Stimulated activated naive B cell treated with anti-CD40 and anti-IgM and Interleukin-4, amounts not matched to agents 10 μg/mL and 1 μg/mL and 100 μg/mL, for 72 hours (primary cell): ENCODE measurements around the gene PHLDA2.

Source experiments
- ATAC-seq, 2 donors: fragments of 150-1000 bp; cut with Tn5 transposase; replicated peaks; 2 replicates each; pipeline ENCODE4 v1.10.0; 2021; ENCODE audit warnings: moderate library complexity in 1 of 2
- DNase-seq: peaks from one replicate; pipeline ENCODE4 v3.0.0; 2021
- H3K27ac Mint-ChIP-seq: one replicate; pipeline ENCODE4 v1.8.0; 2022; ENCODE audit warnings: mild to moderate bottlenecking, mixed read lengths
- H3K27me3 Mint-ChIP-seq, 2 donors: one replicate each; pipeline ENCODE4 v1.8.0; 2022; ENCODE audit warnings: mixed read lengths in 2 of 2
- H3K36me3 Mint-ChIP-seq, 2 donors: one replicate each; pipeline ENCODE4 v1.8.0; 2022; ENCODE audit warnings: mixed read lengths in 2 of 2, mild to moderate bottlenecking in 1 of 2
- H3K4me1 Mint-ChIP-seq, 2 donors: one replicate each; pipeline ENCODE4 v1.8.0; 2022; ENCODE audit warnings: mixed read lengths in 2 of 2, mild to moderate bottlenecking in 1 of 2
- H3K4me3 Mint-ChIP-seq, 2 donors: one replicate each; pipeline ENCODE4 v1.8.0; 2022; ENCODE audit warnings: mild to moderate bottlenecking in 2 of 2, mixed read lengths in 2 of 2, moderate library complexity in 1 of 2
- H3K9me3 Mint-ChIP-seq, 2 donors: one replicate each; pipeline ENCODE4 v1.8.0; 2022; ENCODE audit warnings: mixed read lengths in 2 of 2, mild to moderate bottlenecking in 1 of 2

Gene PHLDA2

DNA sequence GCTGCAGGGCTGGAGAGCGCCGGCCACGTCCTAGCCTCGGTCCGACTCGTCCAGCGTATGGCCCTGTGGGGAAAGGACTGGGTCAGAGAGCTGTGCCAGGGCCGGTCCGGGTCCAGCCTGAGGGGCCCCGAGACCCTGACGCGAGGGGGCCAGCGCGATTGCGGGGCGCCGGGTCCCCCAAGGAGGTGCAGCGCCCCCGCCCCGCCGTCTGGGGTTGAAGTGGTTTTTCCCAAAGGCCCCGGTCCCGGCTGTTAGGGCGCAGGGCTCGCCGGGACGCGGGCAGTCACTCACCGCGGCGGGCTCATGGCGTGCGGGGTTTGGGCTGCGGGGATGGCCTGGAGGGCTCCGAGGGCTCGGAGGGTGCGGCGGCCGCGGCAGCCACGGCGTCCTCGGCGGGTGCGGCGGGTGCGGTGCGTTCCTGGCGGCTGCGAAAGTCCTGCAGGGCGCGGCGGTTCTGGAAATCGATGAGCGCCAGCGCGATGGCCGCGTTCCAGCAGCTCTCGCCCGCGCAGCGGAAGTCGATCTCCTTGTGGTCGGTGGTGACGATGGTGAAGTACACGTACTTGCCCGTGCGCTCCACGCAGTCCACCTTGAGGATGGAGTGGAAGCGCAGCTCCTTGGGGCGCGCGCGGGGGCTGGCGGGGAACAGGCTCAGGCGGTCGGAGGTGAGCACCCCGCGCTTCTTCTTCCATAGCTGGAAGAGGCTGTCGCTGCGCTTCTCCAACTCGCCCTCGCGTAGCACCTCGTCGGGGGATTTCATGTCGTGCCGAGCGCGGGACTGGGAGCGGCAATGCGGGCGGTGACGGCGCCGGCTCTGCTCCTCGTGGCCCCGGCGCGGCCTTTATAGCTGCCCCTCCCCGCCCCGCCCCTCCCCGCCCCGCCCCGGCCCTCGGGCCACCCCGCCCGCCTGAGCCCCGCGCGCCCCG lies at the start of gene PHLDA2:
TSS of gene PHLDA2 (minus strand) at position 816 of the 926 bp plus-strand sequence. CDS start at position 760, 56 bp downstream.
- DNase-seq (peak; percentile 29), ATAC-seq (peak; percentile 28 to 36)
- peaks cover 17 to 46% of the 10 kb centered on the region in 2 donors for H3K4me1 Mint-ChIP-seq
- H3K9me3 Mint-ChIP-seq: no peaks in the 10 kb centered on the region
- H3K4me3 Mint-ChIP-seq: peak within 1 kb of the TSS; percentile 84 to 86
- peak within 1 kb of the TSS; percentile 91 for H3K27ac Mint-ChIP-seq
- no peaks in the 10 kb centered on the region for H3K36me3 Mint-ChIP-seq
- peaks cover 39 to 67% of the 10 kb centered on the region in 2 donors for H3K27me3 Mint-ChIP-seq

GRCh38 chr11:2977113-2977512 lies 47.9 kb upstream of the PHLDA2 start:
- Mint-ChIP-seq H3K36me3 (peaks cover 29 to 41% of the 10 kb centered on the region in 2 donors), H3K27ac (no peak overlapping the region), H3K27me3 (no peaks in the 10 kb centered on the region)

GRCh38 chr11:2976294-2977063 lies 47.3 kb upstream of the PHLDA2 start:
- Mint-ChIP-seq H3K36me3 (peaks cover 27 to 37% of the 10 kb centered on the region in 2 donors), H3K27ac (peak overlapping the region; percentile 42)
- peak; percentile 60 to 84 for ATAC-seq

More at GRCh38 chr11:2977113-2977512, 47.9 kb upstream of the PHLDA2 start:
- DNase-seq: no peak
- peaks cover 12 to 25% of the 10 kb centered on the region in 2 donors for H3K4me1 Mint-ChIP-seq
- no peak for ATAC-seq
- no peaks in the 10 kb centered on the region for H3K9me3 Mint-ChIP-seq
- H3K4me3 Mint-ChIP-seq: no peak overlapping the region

DNA sequence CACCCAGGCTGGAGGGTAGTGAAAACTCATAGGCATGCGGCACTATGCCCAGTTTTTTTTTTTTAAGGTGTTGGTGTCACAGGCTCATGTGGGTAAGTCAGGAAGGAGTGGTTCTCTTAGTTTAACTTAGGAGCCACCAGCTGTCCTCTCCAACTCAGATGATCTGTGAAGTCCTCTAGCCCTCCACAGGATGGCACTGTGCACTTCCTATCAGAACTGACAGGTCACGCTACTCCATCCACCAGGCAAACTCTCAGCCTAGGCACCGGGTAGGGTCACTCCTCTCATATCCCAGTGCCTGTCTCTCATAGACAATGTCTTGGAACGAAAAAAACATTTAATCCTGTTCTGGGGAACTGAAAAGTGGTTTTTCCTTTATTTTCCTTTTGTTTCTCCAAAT lies 46.4 kb upstream of the PHLDA2 start:
- Mint-ChIP-seq H3K4me3 (no peak overlapping the region), H3K4me1 (peaks cover 10 to 19% of the 10 kb centered on the region in 2 donors), H3K36me3 (peaks cover 30 to 43% of the 10 kb centered on the region in 2 donors), H3K27me3 (no peaks in the 10 kb centered on the region), H3K27ac (no peak overlapping the region), H3K9me3 (no peaks in the 10 kb centered on the region)
- ATAC-seq: peak; percentile 79 to 87
- DNase-seq: no peak

More at GRCh38 chr11:2976294-2977063, 47.3 kb upstream of the PHLDA2 start:
- peaks cover 10 to 19% of the 10 kb centered on the region in 2 donors for H3K4me1 Mint-ChIP-seq
- no peak overlapping the region for H3K4me3 Mint-ChIP-seq
- no peak for DNase-seq
- no peaks in the 10 kb centered on the region for H3K9me3 Mint-ChIP-seq
- H3K27me3 Mint-ChIP-seq: no peaks in the 10 kb centered on the region

- ATAC-seq: no peak
- Mint-ChIP-seq H3K9me3 (no peaks in the 10 kb centered on the region), H3K36me3 (peaks cover 40 to 55% of the 10 kb centered on the region in 2 donors), H3K27me3 (no peaks in the 10 kb centered on the region), H3K27ac (no peak overlapping the region), H3K4me1 (peaks cover 10 to 19% of the 10 kb centered on the region in 2 donors), H3K4me3 (no peak overlapping the region)
- DNase-seq: no peak
Measured at GRCh38 chr11:2974272-2974671, 45.1 kb upstream of the PHLDA2 start.

DNA sequence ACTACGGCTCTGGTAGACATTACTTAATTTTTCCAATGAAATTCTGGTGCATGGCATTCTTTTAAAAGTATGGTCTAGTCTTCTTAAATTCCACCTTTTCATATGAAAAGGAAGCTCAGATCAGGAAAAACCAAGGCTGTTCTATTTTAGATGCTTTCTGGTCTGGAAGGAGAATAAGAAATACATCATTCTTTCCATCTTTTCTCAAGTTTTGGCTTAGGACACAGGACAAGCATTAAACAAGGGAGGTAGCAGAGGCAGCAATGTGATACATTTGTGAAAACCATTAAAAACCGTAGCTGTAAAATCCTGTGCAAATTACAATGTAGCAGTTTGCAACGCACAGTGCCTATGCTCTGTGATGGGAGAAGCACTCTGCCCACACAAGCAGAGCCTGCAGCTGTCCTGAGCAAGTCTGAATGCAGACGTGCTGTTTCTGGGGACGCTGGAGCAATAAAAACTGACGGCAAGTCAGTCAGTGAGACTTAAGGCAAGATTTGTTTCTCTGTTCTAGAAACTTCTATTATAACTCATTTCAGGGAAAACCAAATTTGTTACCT lies 39.2 kb upstream of the PHLDA2 start:
- no peaks in the 10 kb centered on the region for H3K27me3 Mint-ChIP-seq
- H3K36me3 Mint-ChIP-seq: peaks cover 42 to 69% of the 10 kb centered on the region in 2 donors
- ATAC-seq (no peak), DNase-seq (no peak)
- no peak overlapping the region for H3K4me3 Mint-ChIP-seq
- no peak overlapping the region for H3K27ac Mint-ChIP-seq
- peaks cover 4 to 15% of the 10 kb centered on the region in 2 donors for H3K4me1 Mint-ChIP-seq
- H3K9me3 Mint-ChIP-seq: no peaks in the 10 kb centered on the region

DNA sequence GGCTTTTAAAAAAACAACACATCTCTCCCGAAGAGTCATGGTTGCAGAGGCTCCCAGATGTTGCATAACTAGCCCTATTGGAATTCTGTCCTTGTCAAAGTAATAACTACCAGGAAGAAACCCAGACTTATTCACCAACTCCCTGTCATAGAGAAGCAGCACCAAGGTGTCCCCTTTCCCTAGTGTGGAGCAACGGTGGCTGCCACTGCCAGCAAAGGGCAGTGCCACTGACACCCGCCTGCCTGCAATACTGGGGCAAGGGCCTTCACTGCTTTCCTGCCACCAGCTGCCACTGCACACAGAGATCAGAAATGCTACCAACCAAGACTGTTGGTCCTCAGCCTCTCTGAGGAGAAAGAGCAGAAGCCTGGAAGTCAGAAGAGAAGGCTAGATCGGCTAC lies 35.6 kb upstream of the PHLDA2 start:
- peaks cover 60 to 82% of the 10 kb centered on the region in 2 donors for H3K36me3 Mint-ChIP-seq
- DNase-seq (no peak), ATAC-seq (no peak)
- H3K9me3 Mint-ChIP-seq: no peaks in the 10 kb centered on the region
- H3K4me1 Mint-ChIP-seq: peaks cover 22 to 43% of the 10 kb centered on the region in 2 donors
- H3K27me3 Mint-ChIP-seq: no peaks in the 10 kb centered on the region
- H3K4me3 Mint-ChIP-seq: no peak overlapping the region
- H3K27ac Mint-ChIP-seq: peak overlapping the region; percentile 78

GRCh38 chr11:2963761-2964160 lies 34.5 kb upstream of the PHLDA2 start:
- no peaks in the 10 kb centered on the region for H3K9me3 Mint-ChIP-seq
- H3K4me1 Mint-ChIP-seq: peaks cover 22 to 43% of the 10 kb centered on the region in 2 donors
- DNase-seq (no peak), ATAC-seq (no peak)
- H3K36me3 Mint-ChIP-seq: peaks cover 55 to 77% of the 10 kb centered on the region in 2 donors
- peak overlapping the region; percentile 65 for H3K27ac Mint-ChIP-seq
- H3K4me3 Mint-ChIP-seq: no peak overlapping the region
- no peaks in the 10 kb centered on the region for H3K27me3 Mint-ChIP-seq

GRCh38 chr11:2963112-2963754 lies 34.0 kb upstream of the PHLDA2 start:
- H3K36me3 Mint-ChIP-seq: peaks cover 57 to 75% of the 10 kb centered on the region in 2 donors
- no peaks in the 10 kb centered on the region for H3K27me3 Mint-ChIP-seq
- ATAC-seq (no peak), DNase-seq (no peak)
- H3K27ac Mint-ChIP-seq: peak overlapping the region; percentile 65
- H3K4me3 Mint-ChIP-seq: no peak overlapping the region
- H3K9me3 Mint-ChIP-seq: no peaks in the 10 kb centered on the region
- peaks cover 22 to 43% of the 10 kb centered on the region in 2 donors for H3K4me1 Mint-ChIP-seq

GRCh38 chr11:2961080-2961479 lies 31.9 kb upstream of the PHLDA2 start:
- Mint-ChIP-seq H3K9me3 (no peaks in the 10 kb centered on the region), H3K27me3 (no peaks in the 10 kb centered on the region), H3K4me3 (no peak overlapping the region), H3K27ac (no peak overlapping the region), H3K36me3 (peaks cover 55 to 68% of the 10 kb centered on the region in 2 donors), H3K4me1 (peaks cover 22 to 36% of the 10 kb centered on the region in 2 donors)
- ATAC-seq (peak in 1 of 2 donors; percentile 14), DNase-seq (no peak)

DNA sequence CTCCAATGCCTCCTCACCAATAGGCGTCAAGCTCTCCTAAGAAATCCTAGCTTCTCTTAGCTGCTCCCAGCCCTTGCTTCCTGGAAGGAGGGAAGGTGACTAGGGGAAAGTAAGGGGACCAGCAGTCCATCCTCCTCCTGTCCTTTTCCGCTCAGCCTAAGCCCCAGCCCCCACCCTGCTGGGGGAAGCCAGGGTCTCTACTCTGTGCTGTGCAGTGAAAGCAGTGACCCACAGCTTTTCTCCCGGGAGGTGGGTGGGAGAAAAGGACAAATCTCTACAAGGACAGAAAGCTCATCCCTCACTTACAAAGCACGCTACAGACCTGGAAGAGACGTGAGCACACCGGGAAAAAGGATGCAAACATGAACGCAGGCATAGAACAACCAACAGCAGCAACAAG lies 30.9 kb upstream of the PHLDA2 start:
- H3K9me3 Mint-ChIP-seq: no peaks in the 10 kb centered on the region
- no peak overlapping the region for H3K27ac Mint-ChIP-seq

DNA sequence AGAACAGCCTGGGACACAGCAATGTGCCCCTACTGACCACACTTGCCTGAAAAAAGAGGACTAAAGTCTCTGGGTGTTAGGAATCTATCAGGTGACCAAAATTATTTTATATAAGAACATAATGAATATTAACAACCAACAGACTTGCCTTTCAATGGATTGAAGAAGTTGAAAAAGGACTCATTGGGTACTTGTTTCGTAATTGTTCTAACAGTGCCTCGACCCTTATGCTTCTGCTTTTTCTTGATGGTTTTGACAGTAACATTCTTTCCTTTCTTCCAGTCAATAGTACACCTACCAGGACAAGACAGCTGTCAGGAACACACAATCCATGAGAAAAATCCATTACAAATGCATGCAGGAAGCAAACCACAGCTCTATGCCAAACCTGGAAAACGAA lies 29.0 kb upstream of the PHLDA2 start:
- ATAC-seq (no peak), DNase-seq (no peak)
- no peaks in the 10 kb centered on the region for H3K9me3 Mint-ChIP-seq
- peaks cover 64 to 68% of the 10 kb centered on the region in 2 donors for H3K36me3 Mint-ChIP-seq
- no peak overlapping the region for H3K4me3 Mint-ChIP-seq
- peaks cover 16 to 26% of the 10 kb centered on the region in 2 donors for H3K4me1 Mint-ChIP-seq
- H3K27ac Mint-ChIP-seq: no peak overlapping the region
- no peaks in the 10 kb centered on the region for H3K27me3 Mint-ChIP-seq

More for the DNA sequence above, 30.9 kb upstream of the PHLDA2 start:
- no peak for DNase-seq
- Mint-ChIP-seq H3K4me1 (peaks cover 22 to 32% of the 10 kb centered on the region in 2 donors), H3K4me3 (no peak overlapping the region), H3K27me3 (no peaks in the 10 kb centered on the region), H3K36me3 (peaks cover 59 to 73% of the 10 kb centered on the region in 2 donors)
- ATAC-seq: no peak

DNA sequence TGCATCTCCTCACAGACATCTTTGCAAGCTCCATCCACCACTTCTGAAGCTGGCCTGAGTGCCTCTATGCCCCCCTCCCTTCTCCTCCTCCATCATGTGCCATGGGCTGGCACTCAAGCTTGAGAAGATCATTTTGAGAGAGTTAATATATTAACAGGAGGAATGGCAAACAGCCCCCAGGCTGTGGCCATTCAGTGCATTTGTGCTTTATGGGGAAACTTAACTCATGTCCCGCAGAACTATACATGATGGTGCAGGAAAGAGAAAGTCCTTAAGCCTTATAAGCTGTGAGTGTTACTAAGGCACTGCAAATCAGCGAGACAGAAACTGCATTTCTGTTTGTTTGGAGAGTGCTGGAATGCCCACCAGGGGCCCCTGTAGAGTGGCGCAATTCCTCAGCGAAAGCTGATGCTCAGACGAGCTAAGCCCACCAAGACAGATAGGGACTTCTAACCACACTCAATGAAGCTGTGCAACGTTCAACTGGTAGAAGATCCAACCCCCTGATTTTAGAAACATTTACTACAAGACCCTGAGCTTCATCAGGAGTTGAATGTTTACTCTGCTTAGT lies 26.8 kb upstream of the PHLDA2 start:
- H3K4me1 Mint-ChIP-seq: peaks cover 4 to 7% of the 10 kb centered on the region in 2 donors
- H3K27ac Mint-ChIP-seq: no peak overlapping the region
- ATAC-seq (no peak), DNase-seq (no peak)
- no peak overlapping the region for H3K4me3 Mint-ChIP-seq
- H3K9me3 Mint-ChIP-seq: no peaks in the 10 kb centered on the region
- H3K27me3 Mint-ChIP-seq: no peaks in the 10 kb centered on the region
- peaks cover 53 to 62% of the 10 kb centered on the region in 2 donors for H3K36me3 Mint-ChIP-seq
